Trophoblast cell (in vitro differentiated cells and primary cell): ENCODE results near the gene LMNB1.
A peak's percentile ranks its signal among the peaks of the same experiment; 100 is the strongest.
"Not testable (repeated sequence)": the region's sequence is repeated elsewhere in the genome, so short reads cannot be mapped to it uniquely, and the experiment has no call there.

Experiments used
- DNase-seq, 2 donors: peaks; one replicate each; pipeline ENCODE4 v3.0.0-alpha.2; 2016
- H2AFZ ChIP-seq: 2 replicates; pipeline ENCODE4 v1.6.1; 2013; ENCODE audit warnings: low read length, moderate library complexity, mild to moderate bottlenecking; ENCODE audit not compliant: insufficient read depth, poor library complexity
- H2AK5ac ChIP-seq: 2 replicates; pipeline ENCODE4 v1.6.1; 2013; ENCODE audit warnings: mild to moderate bottlenecking, low read length
- H2BK120ac ChIP-seq: 2 replicates; pipeline ENCODE4 v1.6.1; 2013; ENCODE audit warnings: low read length, mild to moderate bottlenecking, moderate library complexity; ENCODE audit not compliant: insufficient read depth, poor library complexity
- H2BK12ac ChIP-seq: 2 replicates; pipeline ENCODE4 v1.6.1; 2013; ENCODE audit warnings: mild to moderate bottlenecking, low read length, moderate library complexity
- H2BK5ac ChIP-seq: 2 replicates; pipeline ENCODE4 v1.6.1; 2013; ENCODE audit warnings: low read length, low read depth, moderate library complexity, mild to moderate bottlenecking; ENCODE audit not compliant: poor library complexity
- H3K14ac ChIP-seq: 2 replicates; pipeline ENCODE4 v1.6.1; 2013; ENCODE audit warnings: mild to moderate bottlenecking, low read length
- H3K18ac ChIP-seq: 2 replicates; pipeline ENCODE4 v1.6.1; 2013; ENCODE audit warnings: mild to moderate bottlenecking, low read length
- H3K23ac ChIP-seq: 2 replicates; pipeline ENCODE4 v1.6.1; 2013; ENCODE audit warnings: low read length
- H3K27ac ChIP-seq: 2 replicates; pipeline ENCODE4 v1.5.1; 2013; ENCODE audit warnings: low read depth, mild to moderate bottlenecking, inconsistent platforms, low read length, moderate library complexity
- H3K27me3 ChIP-seq: 2 replicates; pipeline ENCODE4 v1.6.1; 2013; ENCODE audit warnings: inconsistent platforms, mild to moderate bottlenecking, low read length, moderate library complexity; ENCODE audit not compliant: insufficient read depth
- H3K36me3 ChIP-seq, 2 experiments: 1 replicate in 1 of 2; 2 replicates in 1 of 2; pipeline ENCODE4 v1.6.1; 2013; ENCODE audit warnings: low read length in 2 of 2, mild to moderate bottlenecking in 2 of 2, moderate library complexity in 1 of 2; ENCODE audit not compliant: insufficient read depth in 2 of 2, control insufficient read depth in 1 of 2
- H3K4ac ChIP-seq: 2 replicates; pipeline ENCODE4 v1.6.1; 2013; ENCODE audit warnings: low read depth, mild to moderate bottlenecking, low read length, moderate library complexity
- H3K4me1 ChIP-seq, 2 experiments: 1 replicate in 1 of 2; 2 replicates in 1 of 2; pipeline ENCODE4 v1.6.1; 2013; ENCODE audit warnings: low read length in 2 of 2, mild to moderate bottlenecking in 2 of 2, moderate library complexity in 1 of 2; ENCODE audit not compliant: insufficient read depth in 2 of 2, control insufficient read depth in 1 of 2
- H3K4me2 ChIP-seq: 2 replicates; pipeline ENCODE4 v1.6.1; 2013; ENCODE audit warnings: inconsistent platforms, mild to moderate bottlenecking, low read length, moderate library complexity
- H3K4me3 ChIP-seq: 2 replicates; pipeline ENCODE4 v1.5.1; 2013; ENCODE audit warnings: mild to moderate bottlenecking, low read depth, low read length, inconsistent platforms
- H3K79me1 ChIP-seq: one replicate; pipeline ENCODE4 v1.6.1; 2013; ENCODE audit warnings: low read length
- H3K79me2 ChIP-seq: 2 replicates; pipeline ENCODE4 v1.6.1; 2013; ENCODE audit warnings: low read length, mild to moderate bottlenecking; ENCODE audit not compliant: control insufficient read depth, insufficient read depth, poor library complexity
- H3K9ac ChIP-seq: 2 replicates; pipeline ENCODE4 v1.6.1; 2013; ENCODE audit warnings: mild to moderate bottlenecking, low read length
- H3K9me3 ChIP-seq: 2 replicates; pipeline ENCODE4 v1.6.1; 2013; ENCODE audit warnings: low read depth, mild to moderate bottlenecking, control low read depth, inconsistent platforms, low read length; ENCODE audit not compliant: insufficient read depth
- H4K12ac ChIP-seq: 2 replicates; pipeline ENCODE4 v1.6.1; 2013; ENCODE audit warnings: low read depth, mild to moderate bottlenecking, low read length, moderate library complexity
- H4K8ac ChIP-seq: 2 replicates; pipeline ENCODE4 v1.6.1; 2013; ENCODE audit warnings: low read depth, mild to moderate bottlenecking, low read length, moderate library complexity
- H4K91ac ChIP-seq: one replicate; pipeline ENCODE4 v1.6.1; 2013; ENCODE audit warnings: low read depth, mild to moderate bottlenecking, low read length, moderate library complexity
- WGBS: extraction: QIAGEN DNeasy Blood & Tissue Kit; methylation state at CpG from one replicate; pipeline ENCODE4 v1.1.7; 2013; ENCODE audit warnings: missing lambda C conversion rate; ENCODE audit not compliant: insufficient read length, insufficient coverage; ENCODE audit errors: extremely low coverage; 5-methylcytosine and 5-hydroxymethylcytosine counted together

LMNB1 gene

DNA sequence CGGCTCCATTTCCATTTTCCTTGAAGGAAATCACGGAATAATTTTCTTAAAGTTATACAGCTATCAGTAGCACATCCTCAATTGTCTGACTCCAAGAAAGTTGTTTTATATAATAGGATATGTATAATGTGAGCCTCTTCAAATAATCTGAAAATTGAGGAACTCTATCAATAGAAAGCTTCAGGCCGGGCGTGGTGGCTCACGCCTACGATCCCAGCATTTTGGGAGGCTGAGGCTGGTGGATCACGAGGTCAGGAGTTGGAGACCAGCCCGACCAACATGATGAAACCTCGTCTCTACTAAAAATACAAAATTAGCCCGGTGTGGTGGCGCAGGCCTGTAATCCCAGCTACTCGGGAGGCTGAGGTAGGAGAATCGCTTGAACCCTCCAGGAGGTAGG lies 3.4 kb upstream of the LMNB1 start:
- H4K8ac ChIP-seq, H3K27ac ChIP-seq, H2AFZ ChIP-seq, H2BK12ac ChIP-seq, H3K14ac ChIP-seq, H3K23ac ChIP-seq, H3K27me3 ChIP-seq, H3K9me3 ChIP-seq, H2BK120ac ChIP-seq, H2AK5ac ChIP-seq, DNase-seq, H3K4me3 ChIP-seq, H2BK5ac ChIP-seq, H3K4me1 ChIP-seq, H3K36me3 ChIP-seq, H3K4ac ChIP-seq, H3K4me2 ChIP-seq, H3K9ac ChIP-seq, H4K12ac ChIP-seq, H4K91ac ChIP-seq, H3K18ac ChIP-seq: not testable (repeated sequence)
- WGBS, result no CpG with 5 or more reads among the region's 13 CpGs
- Histone ChIP-seq H3K79me2 (peaks cover 11% of the 10 kb centered on the region), H3K79me1 (peaks cover 14% of the 10 kb centered on the region)

DNA sequence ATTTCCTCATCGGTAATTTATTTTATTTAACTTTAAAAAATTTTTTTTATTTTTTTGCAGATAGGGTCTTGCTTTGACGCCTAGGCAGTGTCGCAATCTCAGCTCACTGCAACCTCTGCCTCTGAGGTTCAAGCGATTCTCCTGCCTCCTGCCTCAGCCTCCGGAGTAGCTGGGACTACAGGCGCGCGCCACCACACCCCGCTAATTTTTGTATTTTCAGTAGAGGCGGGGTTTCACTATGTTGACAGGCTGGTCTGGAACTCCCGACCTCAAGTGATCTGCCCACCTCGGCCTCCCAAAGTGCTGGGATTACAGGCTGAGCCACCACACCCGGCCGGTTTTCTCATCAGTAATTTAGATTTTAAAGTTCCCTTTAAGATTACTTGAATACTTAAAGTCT lies 2.3 kb upstream of the LMNB1 start:
- not testable (repeated sequence) for H3K9me3 ChIP-seq, H3K4me2 ChIP-seq, H3K14ac ChIP-seq, H3K27ac ChIP-seq, H3K36me3 ChIP-seq, H2BK5ac ChIP-seq, DNase-seq, H3K23ac ChIP-seq, H2BK120ac ChIP-seq, H4K12ac ChIP-seq, H2BK12ac ChIP-seq, H3K27me3 ChIP-seq, H2AK5ac ChIP-seq, H4K91ac ChIP-seq, H3K9ac ChIP-seq, H3K18ac ChIP-seq, H3K4me3 ChIP-seq, H3K4ac ChIP-seq, H2AFZ ChIP-seq, H4K8ac ChIP-seq, H3K4me1 ChIP-seq
- no CpG with 5 or more reads among the region's 14 CpGs for WGBS
- peaks cover 18% of the 10 kb centered on the region for H3K79me2 ChIP-seq
- H3K79me1 ChIP-seq, result peaks cover 14% of the 10 kb centered on the region

DNA sequence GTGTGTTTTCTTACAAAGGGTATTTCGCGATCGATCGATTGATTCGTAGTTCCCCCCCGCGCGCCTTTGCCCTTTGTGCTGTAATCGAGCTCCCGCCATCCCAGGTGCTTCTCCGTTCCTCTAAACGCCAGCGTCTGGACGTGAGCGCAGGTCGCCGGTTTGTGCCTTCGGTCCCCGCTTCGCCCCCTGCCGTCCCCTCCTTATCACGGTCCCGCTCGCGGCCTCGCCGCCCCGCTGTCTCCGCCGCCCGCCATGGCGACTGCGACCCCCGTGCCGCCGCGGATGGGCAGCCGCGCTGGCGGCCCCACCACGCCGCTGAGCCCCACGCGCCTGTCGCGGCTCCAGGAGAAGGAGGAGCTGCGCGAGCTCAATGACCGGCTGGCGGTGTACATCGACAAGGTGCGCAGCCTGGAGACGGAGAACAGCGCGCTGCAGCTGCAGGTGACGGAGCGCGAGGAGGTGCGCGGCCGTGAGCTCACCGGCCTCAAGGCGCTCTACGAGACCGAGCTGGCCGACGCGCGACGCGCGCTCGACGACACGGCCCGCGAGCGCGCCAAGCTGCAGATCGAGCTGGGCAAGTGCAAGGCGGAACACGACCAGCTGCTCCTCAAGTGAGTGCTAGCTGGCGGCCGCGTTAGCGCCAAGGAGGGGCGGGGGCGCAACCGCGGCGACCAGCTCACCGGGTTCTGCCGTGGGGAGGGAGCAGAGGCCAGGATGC lies 480 bp downstream of the LMNB1 start:
- peak overlapping the region; percentile 65 for H3K4ac ChIP-seq
- peak overlapping the region; percentile 80 for H2AFZ ChIP-seq
- peak overlapping the region; percentile 67 for H2BK120ac ChIP-seq
- H3K79me2 ChIP-seq, result peaks cover 26% of the 10 kb centered on the region
- peaks cover 2 to 3% of the 10 kb centered on the region in 2 experiments for H3K36me3 ChIP-seq
- peak; percentile 71 to 80 for DNase-seq
- peak overlapping the region; percentile 26 for H2AK5ac ChIP-seq
- H3K14ac ChIP-seq, result peak overlapping the region; percentile 94
- peak overlapping the region; percentile 89 for H3K18ac ChIP-seq
- WGBS, result no CpG with 5 or more reads among the region's 93 CpGs
- H3K9me3 ChIP-seq, result no peaks in the 10 kb centered on the region
- H4K12ac ChIP-seq, result peak overlapping the region; percentile 71
- H3K4me2 ChIP-seq, result peak overlapping the region; percentile 99
- peak overlapping the region; percentile 98 for H3K9ac ChIP-seq
- peaks cover 5 to 6% of the 10 kb centered on the region in 2 experiments for H3K4me1 ChIP-seq
- peak overlapping the region; percentile 90 for H4K91ac ChIP-seq
- H3K79me1 ChIP-seq, result peaks cover 14% of the 10 kb centered on the region
- peak overlapping the region; percentile 84 for H2BK5ac ChIP-seq
- H3K4me3 ChIP-seq, result peak overlapping the region; percentile 91
- no peak overlapping the region for H3K23ac ChIP-seq
- peak overlapping the region; percentile 88 for H4K8ac ChIP-seq
- H3K27me3 ChIP-seq, result no peaks in the 10 kb centered on the region
- H3K27ac ChIP-seq, result peak overlapping the region; percentile 89
- H2BK12ac ChIP-seq, result no peak overlapping the region

DNA sequence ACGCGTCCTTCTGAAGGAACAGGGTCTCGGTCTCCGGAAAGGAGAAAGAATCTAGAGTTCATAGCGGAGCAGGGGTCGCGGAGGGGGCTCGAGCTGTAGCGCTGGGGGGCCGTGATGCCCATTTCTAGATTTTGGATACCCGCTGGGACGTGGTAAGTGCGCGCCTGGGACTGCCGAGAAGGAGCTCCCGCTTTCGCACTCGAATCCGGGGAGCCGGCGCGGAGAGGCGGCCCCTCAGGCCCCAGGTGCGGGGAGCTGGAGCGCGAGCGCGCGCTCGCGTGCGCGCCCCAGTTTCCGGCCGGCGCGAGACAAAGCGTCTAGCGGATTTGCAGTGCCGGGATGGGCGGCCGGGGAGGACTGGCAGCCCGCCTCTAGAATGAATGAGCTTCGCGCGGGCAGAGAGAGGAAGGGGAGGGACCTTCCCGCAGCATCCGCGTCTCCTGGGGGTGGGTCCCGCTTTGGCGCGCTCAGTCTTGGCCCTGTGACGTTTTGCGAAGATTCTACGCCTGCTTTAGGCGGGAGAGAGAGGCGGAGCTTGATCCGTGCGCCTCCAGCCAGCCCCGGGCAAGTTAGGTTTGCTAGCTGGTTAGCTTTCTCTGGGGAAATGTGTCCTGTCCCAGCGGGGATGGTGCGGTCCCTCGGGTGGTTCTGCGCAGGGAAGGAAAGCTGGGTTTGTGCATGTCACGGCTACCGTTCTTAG lies 1.2 kb downstream of the LMNB1 start:
- Histone ChIP-seq H3K27ac (peak overlapping the region; percentile 89), H3K23ac (no peak overlapping the region), H3K27me3 (no peaks in the 10 kb centered on the region), H3K4me1 (peaks cover 5 to 6% of the 10 kb centered on the region in 2 experiments), H3K4ac (peak overlapping the region; percentile 65), H3K9ac (peak overlapping the region; percentile 98), H3K4me3 (peak overlapping the region; percentile 91), H2AFZ (peak overlapping the region; percentile 80), H3K79me1 (peaks cover 14% of the 10 kb centered on the region), H3K36me3 (peaks cover 2 to 6% of the 10 kb centered on the region in 2 experiments), H3K14ac (peak overlapping the region; percentile 94), H4K8ac (peak overlapping the region; percentile 88), H4K91ac (peak overlapping the region; percentile 90), H2AK5ac (peak overlapping the region; percentile 26), H3K9me3 (no peaks in the 10 kb centered on the region), H2BK5ac (peak overlapping the region; percentile 84), H2BK12ac (no peak overlapping the region), H3K4me2 (peak overlapping the region; percentile 99), H4K12ac (peak overlapping the region; percentile 71), H3K79me2 (peaks cover 31% of the 10 kb centered on the region), H3K18ac (peak overlapping the region; percentile 89), H2BK120ac (peak overlapping the region; percentile 67)
- peak; percentile 85 to 90 for DNase-seq
- no CpG with 5 or more reads among the region's 66 CpGs for WGBS
